SH-SY5Y (cell line): ENCODE data around the gene VWF.

Experiments
- GATA2 ChIP-seq: IDR thresholded peaks from 2 replicates; pipeline ENCODE4 v1.6.1; 2011; ENCODE audit warnings: mild to moderate bottlenecking, low read depth, low read length
- GATA3 ChIP-seq: IDR thresholded peaks from 2 replicates; pipeline ENCODE4 v1.6.1; 2011; ENCODE audit warnings: low read depth, mild to moderate bottlenecking, low read length, moderate library complexity

- TF ChIP-seq GATA2 (no peak), GATA3 (no peak)
Observed at GRCh38 chr12:6066651-6067050, 57.8 kb downstream of the VWF start.
